H9 (cell line): ENCODE results near the gene INTS6. TPM values are rescaled to one million over a fixed set of nuclear protein-coding genes. Genes with fewer than 3 reads are reported as not detected.

Experiments used
- DNase-seq: peaks from one replicate; pipeline ENCODE4 v3.0.0-alpha.2; 2017
- H2AFZ ChIP-seq: one replicate; pipeline ENCODE4 v1.6.1; 2013; ENCODE audit warnings: mild to moderate bottlenecking, low read length, control low read depth, moderate library complexity
- H2AK5ac ChIP-seq: 2 replicates; pipeline ENCODE4 v1.6.1; 2013; ENCODE audit warnings: low read length, control low read depth, mixed read lengths; ENCODE audit not compliant: insufficient read length
- H2BK120ac ChIP-seq: one replicate; pipeline ENCODE4 v1.6.1; 2013; ENCODE audit warnings: low read depth, mild to moderate bottlenecking, low read length, control low read depth, inconsistent platforms; ENCODE audit not compliant: poor library complexity, severe bottlenecking
- H2BK12ac ChIP-seq: 2 replicates; pipeline ENCODE4 v1.6.1; 2013; ENCODE audit warnings: low read length, control low read depth, mixed read lengths, low read depth; ENCODE audit not compliant: insufficient read length
- H2BK15ac ChIP-seq: 2 replicates; pipeline ENCODE4 v1.6.1; 2013; ENCODE audit warnings: low read depth, low read length, control low read depth
- H2BK20ac ChIP-seq: one replicate; pipeline ENCODE4 v1.6.1; 2013; ENCODE audit warnings: low read depth, mild to moderate bottlenecking, low read length, control low read depth, inconsistent platforms; ENCODE audit not compliant: poor library complexity, severe bottlenecking
- H2BK5ac ChIP-seq: 2 replicates; pipeline ENCODE4 v1.6.1; 2013; ENCODE audit warnings: low read length, control low read depth, mixed read lengths; ENCODE audit not compliant: insufficient read length
- H3K14ac ChIP-seq: 2 replicates; pipeline ENCODE4 v1.6.1; 2013; ENCODE audit warnings: low read length, control low read depth; ENCODE audit not compliant: insufficient read depth
- H3K18ac ChIP-seq: 2 replicates; pipeline ENCODE4 v1.6.1; 2013; ENCODE audit warnings: low read depth, mild to moderate bottlenecking, mixed read lengths, low read length, control low read depth; ENCODE audit not compliant: insufficient read length
- H3K23ac ChIP-seq: 2 replicates; pipeline ENCODE4 v1.6.1; 2013; ENCODE audit warnings: low read length, control low read depth, mixed read lengths, low read depth; ENCODE audit not compliant: insufficient read length
- H3K23me2 ChIP-seq: 2 replicates; pipeline ENCODE4 v1.6.1; 2013; ENCODE audit warnings: low read depth, mild to moderate bottlenecking, mixed read lengths, low read length, control low read depth; ENCODE audit not compliant: insufficient read length, poor library complexity, severe bottlenecking
- H3K27ac ChIP-seq: 2 replicates; pipeline ENCODE4 v1.5.1; 2013; ENCODE audit warnings: low read length, control low read depth, mixed read lengths, low read depth; ENCODE audit not compliant: insufficient read length
- H3K27me3 ChIP-seq: 2 replicates; pipeline ENCODE4 v1.6.1; 2013; ENCODE audit warnings: low read length, control low read depth, inconsistent platforms; ENCODE audit not compliant: insufficient read depth
- H3K4ac ChIP-seq: 2 replicates; pipeline ENCODE4 v1.6.1; 2013; ENCODE audit warnings: low read depth, mild to moderate bottlenecking, control low read depth, inconsistent platforms, low read length, moderate library complexity
- H3K4me1 ChIP-seq: 2 replicates; pipeline ENCODE4 v1.6.1; 2013; ENCODE audit warnings: low read length, control low read depth, inconsistent platforms; ENCODE audit not compliant: insufficient read depth
- H3K4me2 ChIP-seq: 2 replicates; pipeline ENCODE4 v1.6.1; 2013; ENCODE audit warnings: low read length, control low read depth, mixed read lengths; ENCODE audit not compliant: insufficient read length, insufficient read depth
- H3K56ac ChIP-seq: 2 replicates; pipeline ENCODE4 v1.6.1; 2013; ENCODE audit warnings: low read depth, mild to moderate bottlenecking, mixed read lengths, low read length, control low read depth; ENCODE audit not compliant: insufficient read length
- H3K79me1 ChIP-seq: 2 replicates; pipeline ENCODE4 v1.6.1; 2013; ENCODE audit warnings: low read depth, mild to moderate bottlenecking, moderate library complexity, low read length, control low read depth, inconsistent platforms; ENCODE audit not compliant: insufficient read depth, poor library complexity, severe bottlenecking
- H3K79me2 ChIP-seq: 2 replicates; pipeline ENCODE4 v1.6.1; 2013; ENCODE audit warnings: low read length, control low read depth, inconsistent platforms; ENCODE audit not compliant: insufficient read depth
- H3K9ac ChIP-seq: 2 replicates; pipeline ENCODE4 v1.6.1; 2013; ENCODE audit warnings: low read length, control low read depth, mixed read lengths; ENCODE audit not compliant: insufficient read length; ENCODE audit errors: extremely low read depth
- H3K9me3 ChIP-seq: one replicate; pipeline ENCODE4 v1.6.1; 2013; ENCODE audit warnings: low read depth, low read length, inconsistent platforms; ENCODE audit not compliant: control insufficient read depth
- H3T11ph ChIP-seq: one replicate; pipeline ENCODE4 v1.6.1; 2013; ENCODE audit warnings: mild to moderate bottlenecking, low read length, control low read depth, inconsistent platforms
- H4K20me1 ChIP-seq: one replicate; pipeline ENCODE4 v1.6.1; 2013; ENCODE audit not compliant: control insufficient read depth, insufficient read length, insufficient read depth
- H4K5ac ChIP-seq: 2 replicates; pipeline ENCODE4 v1.6.1; 2013; ENCODE audit warnings: low read depth, mild to moderate bottlenecking, mixed read lengths, low read length, control low read depth; ENCODE audit not compliant: insufficient read length
- H4K8ac ChIP-seq: replicated peaks from 2 replicates; pipeline ENCODE4 v1.6.1; 2013; ENCODE audit warnings: low read length, control low read depth, mixed read lengths, low read depth; ENCODE audit not compliant: insufficient read length
- H4K91ac ChIP-seq: 2 replicates; pipeline ENCODE4 v1.6.1; 2013; ENCODE audit warnings: low read depth, mild to moderate bottlenecking, moderate library complexity, mixed read lengths, low read length, control low read depth; ENCODE audit not compliant: insufficient read length
- H3K27ac Mint-ChIP-seq, 3 experiments: 2 replicates in 2 of 3; 3 replicates in 1 of 3; pipeline ENCODE4 v1.8.0; 2020 to 2021; ENCODE audit warnings: mixed read lengths in 3 of 3, mild to moderate bottlenecking in 1 of 3, moderate library complexity in 1 of 3
- H3K27me3 Mint-ChIP-seq: 2 replicates; pipeline ENCODE4 v1.8.0; 2021; ENCODE audit warnings: low read depth, mild to moderate bottlenecking, moderate library complexity, mixed read lengths
- H3K36me3 Mint-ChIP-seq, 3 experiments: 2 replicates in 2 of 3; 3 replicates in 1 of 3; pipeline ENCODE4 v1.8.0; 2020 to 2021; ENCODE audit warnings: low read depth in 3 of 3, mixed read lengths in 3 of 3; ENCODE audit not compliant: insufficient read depth in 1 of 3
- H3K4me1 Mint-ChIP-seq, 2 experiments: 2 replicates each; pipeline ENCODE4 v1.8.0; 2020; ENCODE audit warnings: mixed read lengths in 2 of 2
- H3K4me3 Mint-ChIP-seq, 2 experiments: 2 replicates in 1 of 2; 3 replicates in 1 of 2; pipeline ENCODE4 v1.8.0; 2020 to 2021; ENCODE audit warnings: mild to moderate bottlenecking in 2 of 2, mixed read lengths in 2 of 2, moderate library complexity in 1 of 2
- H3K9me3 Mint-ChIP-seq, 2 experiments: 2 replicates in 1 of 2; 3 replicates in 1 of 2; pipeline ENCODE4 v1.8.0; 2020; ENCODE audit warnings: mild to moderate bottlenecking in 2 of 2, mixed read lengths in 2 of 2, moderate library complexity in 1 of 2
- CTCF ChIP-seq: fragments of 200-600 bp; sonication (generic); conservative IDR thresholded peaks from 3 replicates; pipeline ENCODE4 v1.8.0; 2021; ENCODE audit warnings: antibody characterized with exemption, mild to moderate bottlenecking
- WGBS: extraction: QIAGEN DNeasy Blood & Tissue Kit; methylation state at CpG from one replicate; pipeline ENCODE4 v1.1.7; 2013; ENCODE audit warnings: missing lambda C conversion rate, low lambda C conversion rate, mixed read lengths; ENCODE audit not compliant: insufficient read length; ENCODE audit errors: extremely low coverage; 5-methylcytosine and 5-hydroxymethylcytosine counted together
- total RNA-seq: library from RNA; stranded (reverse); gene quantifications from 2 replicates; pipeline ENCODE4 v1.2.1, GENCODE V29; 2021

The INTS6 gene
- total RNA-seq, 1 experiment from 2014 or later, result 61.2 TPM

DNA sequence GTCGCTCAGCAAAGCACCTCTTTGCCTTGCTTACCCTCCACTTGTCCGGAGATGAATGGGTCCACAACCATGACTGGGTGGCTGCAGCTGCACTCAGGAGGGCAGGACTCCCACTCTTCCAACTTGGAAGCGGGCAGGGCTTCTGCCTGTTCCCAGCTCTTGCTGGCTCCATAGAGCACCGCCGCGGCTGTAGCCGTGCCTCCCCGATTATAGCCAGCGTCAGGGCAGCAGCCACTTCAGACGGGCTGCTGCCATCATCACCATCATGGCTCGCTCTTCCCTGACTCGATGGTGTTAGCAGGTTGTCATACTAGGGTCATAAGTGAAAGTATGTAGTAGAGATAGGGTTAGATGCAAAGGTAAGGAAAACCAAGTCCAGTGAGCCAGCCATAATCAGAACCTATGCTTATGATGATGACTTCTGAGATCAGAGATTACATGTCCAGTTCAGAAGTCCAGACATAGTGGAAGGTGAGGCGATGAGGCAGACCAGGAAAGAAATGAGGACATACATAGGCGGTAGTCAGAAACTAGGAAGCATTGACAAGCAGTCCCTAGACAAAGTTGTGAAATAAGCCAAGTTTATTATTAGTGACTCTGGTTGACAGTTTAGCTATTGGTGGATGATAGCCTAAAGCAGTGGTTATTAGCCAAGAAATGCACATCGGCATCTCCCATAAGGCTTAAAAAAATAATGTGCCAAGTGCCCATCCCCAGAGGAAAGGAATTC lies 4.4 kb upstream of the INTS6 start:
- Histone ChIP-seq H3K4ac (no peak overlapping the region), H3K23ac (no peak overlapping the region), H2BK20ac (no peak overlapping the region), H3K56ac (no peak overlapping the region), H4K20me1 (no peaks in the 10 kb centered on the region), H3K23me2 (peaks cover 5% of the 10 kb centered on the region), H3K4me1 (no peaks in the 10 kb centered on the region), H4K91ac (no peak overlapping the region), H2BK5ac (no peak overlapping the region), H4K5ac (no peak overlapping the region), H4K8ac (no peak overlapping the region), H3K9me3 (peaks cover 13% of the 10 kb centered on the region), H3T11ph (no peak overlapping the region), H3K14ac (no peak overlapping the region), H3K79me2 (no peaks in the 10 kb centered on the region), H2BK120ac (no peak overlapping the region), H3K79me1 (no peaks in the 10 kb centered on the region), H2AFZ (no peak overlapping the region), H3K18ac (no peak overlapping the region), H3K27me3 (no peaks in the 10 kb centered on the region), H2AK5ac (no peak overlapping the region), H3K4me2 (no peak overlapping the region), H2BK15ac (no peak overlapping the region), H2BK12ac (no peak overlapping the region), H3K9ac (no peak overlapping the region), H3K27ac (no peak overlapping the region)
- DNase-seq, result no peak
- no peak for TF ChIP-seq CTCF
- peaks cover 7 to 8% of the 10 kb centered on the region in 2 experiments for H3K4me1 Mint-ChIP-seq
- H3K9me3 Mint-ChIP-seq, result peaks cover 8 to 10% of the 10 kb centered on the region in 2 experiments; a peak in 4 of 5 replicates
- H3K4me3 Mint-ChIP-seq, result no peak overlapping the region
- H3K27ac Mint-ChIP-seq, result no peak overlapping the region
- peaks cover 14 to 30% (median 27%) of the 10 kb centered on the region in 3 experiments for H3K36me3 Mint-ChIP-seq
- H3K27me3 Mint-ChIP-seq, result no peaks in the 10 kb centered on the region
- no CpG with 5 or more reads among the region's 15 CpGs for WGBS
